ENCODE data around the gene CLTCL1. TPM values are rescaled to one million over a fixed set of nuclear protein-coding genes. Genes with fewer than 3 reads are reported as not detected.
"Not testable (repeated sequence)": the region's sequence is repeated elsewhere in the genome, so short reads cannot be mapped to it uniquely, and the experiment has no call there.

Gene CLTCL1
- total and polyA plus RNA-seq, 5 donors: 16.6 to 26.7 (median 20.6) TPM

GRCh38 chr22:19204640-19205039 is 86.9 kb downstream of the CLTCL1 start:
- Histone ChIP-seq H3K9me3 (ENCODE audit: control insufficient read depth, low read length) (no peaks in the 10 kb centered on the region), H3K4me1 (ENCODE audit: control insufficient read depth, insufficient read depth, low read length) (no peaks in the 10 kb centered on the region), H3K27me3 (ENCODE audit: control insufficient read depth, insufficient read depth) (no peaks in the 10 kb centered on the region), H3K4me3 (ENCODE audit: low read length) (no peak overlapping the region), H3K27ac (ENCODE audit: low read length) (no peak overlapping the region)
- DNase-seq (no peak), ATAC-seq (no peak)
- intact Hi-C loops (cut with DNase I): no loop called here
- WGBS: 93% methylated on average over 4 of the region's 4 CpGs

- Histone ChIP-seq H3K27ac (ENCODE audit: low read length) (no peak overlapping the region), H3K9me3 (ENCODE audit: control insufficient read depth, low read length) (no peaks in the 10 kb centered on the region), H3K4me1 (ENCODE audit: control insufficient read depth, insufficient read depth, low read length) (no peaks in the 10 kb centered on the region), H3K4me3 (ENCODE audit: low read length) (no peak overlapping the region), H3K27me3 (ENCODE audit: control insufficient read depth, insufficient read depth) (no peaks in the 10 kb centered on the region)
- DNase-seq (peak in 2 of 3 donors; percentile 70 to 74), ATAC-seq (peak; percentile 49 to 76)
- intact Hi-C loops (cut with DNase I): no loop called here
- WGBS: 70% methylated on average over 8 of the region's 8 CpGs
Observed at GRCh38 chr22:19203834-19204233, 87.7 kb downstream of the CLTCL1 start.

- 92% methylated on average over 3 of the region's 3 CpGs for WGBS
- DNase-seq; H3K9me3 ChIP-seq (ENCODE audit: control insufficient read depth, low read length); H3K27ac ChIP-seq (ENCODE audit: low read length); intact Hi-C loops (cut with DNase I); H3K27me3 ChIP-seq (ENCODE audit: control insufficient read depth, insufficient read depth); H3K4me3 ChIP-seq (ENCODE audit: low read length); ATAC-seq; H3K4me1 ChIP-seq (ENCODE audit: control insufficient read depth, insufficient read depth, low read length): not testable (repeated sequence)
Observed at GRCh38 chr22:19202799-19203186, 88.7 kb downstream of the CLTCL1 start.

GRCh38 chr22:19201869-19202798 is 89.4 kb downstream of the CLTCL1 start:
- peak in 1 of 2 donors; percentile 63 for ATAC-seq
- 93% methylated on average over 18 of the region's 18 CpGs for WGBS
- intact Hi-C loops (cut with DNase I): no loop called here
- H3K4me1 ChIP-seq (ENCODE audit: control insufficient read depth, insufficient read depth, low read length): no peaks in the 10 kb centered on the region
- no peaks in the 10 kb centered on the region for H3K9me3 ChIP-seq (ENCODE audit: control insufficient read depth, low read length)
- H3K4me3 ChIP-seq (ENCODE audit: low read length): no peak overlapping the region
- H3K27me3 ChIP-seq (ENCODE audit: control insufficient read depth, insufficient read depth): no peaks in the 10 kb centered on the region
- DNase-seq: peak in 2 of 3 donors; percentile 47 to 73
- H3K27ac ChIP-seq (ENCODE audit: low read length): no peak overlapping the region

GRCh38 chr22:19201130-19201868 is 90.2 kb downstream of the CLTCL1 start:
- ATAC-seq: no peak
- no peaks in the 10 kb centered on the region for H3K4me1 ChIP-seq (ENCODE audit: control insufficient read depth, insufficient read depth, low read length)
- H3K9me3 ChIP-seq (ENCODE audit: control insufficient read depth, low read length): no peaks in the 10 kb centered on the region
- intact Hi-C loops (cut with DNase I): no loop called here
- 93% methylated on average over 23 of the region's 23 CpGs for WGBS
- no peak overlapping the region for H3K27ac ChIP-seq (ENCODE audit: low read length)
- no peaks in the 10 kb centered on the region for H3K27me3 ChIP-seq (ENCODE audit: control insufficient read depth, insufficient read depth)
- no peak overlapping the region for H3K4me3 ChIP-seq (ENCODE audit: low read length)
- DNase-seq: no peak

GRCh38 chr22:19199479-19199878 is 92.0 kb downstream of the CLTCL1 start:
- no peaks in the 10 kb centered on the region for H3K4me1 ChIP-seq (ENCODE audit: control insufficient read depth, insufficient read depth, low read length)
- no peak for DNase-seq
- WGBS: 91% methylated on average over 8 of the region's 8 CpGs
- no peak overlapping the region for H3K27ac ChIP-seq (ENCODE audit: low read length)
- intact Hi-C loops (cut with DNase I): no loop called here
- no peaks in the 10 kb centered on the region for H3K9me3 ChIP-seq (ENCODE audit: control insufficient read depth, low read length)
- no peaks in the 10 kb centered on the region for H3K27me3 ChIP-seq (ENCODE audit: control insufficient read depth, insufficient read depth)
- no peak for ATAC-seq
- H3K4me3 ChIP-seq (ENCODE audit: low read length): no peak overlapping the region

- no peaks in the 10 kb centered on the region for H3K9me3 ChIP-seq (ENCODE audit: control insufficient read depth, low read length)
- DNase-seq (no peak), ATAC-seq (no peak)
- intact Hi-C loops (cut with DNase I): no loop called here
- H3K27ac ChIP-seq (ENCODE audit: low read length): no peak overlapping the region
- no peaks in the 10 kb centered on the region for H3K27me3 ChIP-seq (ENCODE audit: control insufficient read depth, insufficient read depth)
- no peaks in the 10 kb centered on the region for H3K4me1 ChIP-seq (ENCODE audit: control insufficient read depth, insufficient read depth, low read length)
- 87% methylated on average over 10 of the region's 10 CpGs for WGBS
- H3K4me3 ChIP-seq (ENCODE audit: low read length): no peak overlapping the region
Observed at GRCh38 chr22:19197997-19198865, 93.3 kb downstream of the CLTCL1 start.

- Histone ChIP-seq H3K27me3 (ENCODE audit: control insufficient read depth, insufficient read depth) (no peaks in the 10 kb centered on the region), H3K4me3 (ENCODE audit: low read length) (no peak overlapping the region), H3K4me1 (ENCODE audit: control insufficient read depth, insufficient read depth, low read length) (no peaks in the 10 kb centered on the region), H3K27ac (ENCODE audit: low read length) (no peak overlapping the region), H3K9me3 (ENCODE audit: control insufficient read depth, low read length) (no peaks in the 10 kb centered on the region)
- DNase-seq: no peak
- intact Hi-C loops (cut with DNase I): no loop called here
- 81% methylated on average over 11 of the region's 11 CpGs for WGBS
- ATAC-seq: no peak
Observed at GRCh38 chr22:19196841-19197612, 94.5 kb downstream of the CLTCL1 start.

GRCh38 chr22:19195796-19196731 is 95.5 kb downstream of the CLTCL1 start:
- WGBS: 88% methylated on average over 23 of the region's 23 CpGs
- intact Hi-C loops (cut with DNase I): no loop called here
- peak in 1 of 3 donors; percentile 42 for DNase-seq
- H3K27me3 ChIP-seq (ENCODE audit: control insufficient read depth, insufficient read depth): no peaks in the 10 kb centered on the region
- ATAC-seq: no peak
- no peak overlapping the region for H3K27ac ChIP-seq (ENCODE audit: low read length)
- H3K4me1 ChIP-seq (ENCODE audit: control insufficient read depth, insufficient read depth, low read length): no peaks in the 10 kb centered on the region
- H3K9me3 ChIP-seq (ENCODE audit: control insufficient read depth, low read length): no peaks in the 10 kb centered on the region
- no peak overlapping the region for H3K4me3 ChIP-seq (ENCODE audit: low read length)

Data from right cardiac atrium (tissue), 5 donors.